Measurements from ENCODE around the gene SRSF1.
"Not testable (repeated sequence)": the region's sequence is repeated elsewhere in the genome, so short reads cannot be mapped to it uniquely, and the experiment has no call there.

Gene SRSF1

DNA sequence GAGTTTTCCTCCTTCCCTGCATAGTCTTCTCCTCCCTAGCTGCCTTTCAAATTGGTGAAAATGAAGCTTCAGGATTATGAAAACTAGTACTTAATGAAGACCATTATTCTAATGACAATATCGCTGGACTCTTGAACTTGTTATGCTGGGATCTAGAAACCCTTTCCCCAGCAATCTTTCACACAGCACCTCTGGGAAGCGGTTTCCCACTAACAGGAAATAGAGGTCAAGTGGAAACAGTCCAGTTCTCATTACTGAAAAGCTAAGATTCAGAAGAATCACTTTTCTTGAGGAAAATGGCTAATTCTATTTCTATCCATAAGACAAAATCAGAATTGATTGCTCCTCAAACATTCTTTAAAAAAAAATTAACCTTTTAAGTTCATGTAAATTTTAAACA lies 17.0 kb downstream of the SRSF1 start:
- DNase-seq (ENCODE audit: low spot score), result no peak

DNA sequence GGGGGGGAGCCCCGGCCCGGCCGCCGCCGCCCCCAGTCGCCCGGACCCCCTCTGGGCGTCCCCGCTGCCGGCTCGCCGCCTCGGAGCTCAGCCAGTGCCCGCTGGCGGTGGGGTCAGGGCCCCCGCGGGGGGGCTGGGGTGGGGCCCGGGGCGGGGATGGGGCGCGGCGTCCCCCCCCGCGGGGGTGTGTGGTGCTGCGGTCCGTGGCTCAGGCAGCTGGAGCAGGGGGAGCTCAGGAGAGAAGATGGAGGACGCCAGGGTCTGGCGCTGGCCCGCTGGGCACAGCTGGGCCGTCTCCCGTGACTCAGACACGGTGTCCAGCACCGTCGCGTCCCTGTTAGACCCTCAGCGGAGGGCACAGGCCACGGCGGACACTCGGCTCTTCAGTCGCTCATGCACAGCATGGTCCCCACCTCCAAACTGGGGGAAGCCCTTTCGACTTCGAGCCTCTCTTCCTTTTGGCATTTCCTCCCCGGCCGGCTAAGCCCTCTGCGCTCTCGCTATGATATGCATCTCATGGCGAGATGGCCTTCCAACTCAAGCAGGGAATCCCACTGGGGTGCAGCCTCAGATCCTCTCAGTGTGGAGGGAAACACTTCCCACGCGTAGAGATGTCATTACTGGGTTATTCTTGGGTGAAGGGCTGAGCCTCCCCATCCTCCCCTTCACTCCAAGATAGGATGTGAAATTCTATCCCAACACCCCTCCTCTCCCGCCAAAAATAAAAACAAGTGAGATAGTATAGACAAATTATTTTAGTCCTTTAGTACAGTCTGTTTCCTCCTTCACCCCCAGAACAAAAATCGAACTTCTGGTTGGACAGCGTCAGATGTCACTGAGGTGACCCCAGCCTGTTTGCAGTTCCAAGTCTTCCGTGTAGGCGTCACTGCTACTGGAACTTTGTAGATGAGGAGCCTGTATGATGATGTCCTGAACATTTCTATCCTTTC lies 18.5 kb downstream of the SRSF1 start:
- DNase-seq (ENCODE audit: low spot score), result peak; percentile 69

DNA sequence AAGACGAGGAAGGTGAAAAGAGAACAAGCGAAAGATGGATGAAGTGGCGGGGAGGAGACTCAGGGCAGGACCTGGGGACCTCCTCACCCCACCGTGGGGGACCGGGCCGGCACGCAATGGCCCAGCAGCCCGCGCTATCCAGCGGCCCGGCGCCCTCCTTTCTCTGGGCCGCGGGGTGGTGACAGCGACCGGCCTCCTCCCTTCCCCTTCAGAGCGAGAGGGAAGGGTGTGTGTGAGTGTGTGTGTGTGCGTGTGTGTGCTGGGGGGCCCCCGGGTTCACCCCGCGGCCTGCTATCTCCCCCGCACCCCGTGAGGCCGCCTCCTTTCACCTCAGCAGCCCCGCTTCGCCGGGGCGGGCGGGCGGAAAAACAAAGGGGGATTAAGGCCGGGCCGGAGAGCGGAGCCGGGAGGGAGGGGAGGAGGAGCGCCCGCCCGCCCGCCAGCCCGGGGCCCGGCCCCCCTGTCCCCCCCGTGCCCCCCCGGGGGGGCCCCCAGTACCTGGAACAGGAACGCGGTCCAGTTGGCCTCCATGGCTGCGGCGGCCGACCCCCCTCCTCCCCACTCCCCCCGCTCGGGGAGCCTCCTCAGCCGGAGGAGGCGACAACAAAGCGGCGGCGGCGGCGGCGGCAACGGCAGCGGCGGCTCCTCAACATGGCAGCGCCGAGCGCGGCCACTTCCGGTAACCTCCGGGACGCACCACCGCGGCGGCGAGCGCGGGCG lies 19.3 kb downstream of the SRSF1 start, which contains the start of gene VEZF1:
Gene VEZF1 (minus strand): TSS at position 674 of the 720 bp plus-strand sequence. CDS start 143 bp downstream, at position 531.
- DNase-seq (ENCODE audit: low spot score), result peak; percentile 63

DNA sequence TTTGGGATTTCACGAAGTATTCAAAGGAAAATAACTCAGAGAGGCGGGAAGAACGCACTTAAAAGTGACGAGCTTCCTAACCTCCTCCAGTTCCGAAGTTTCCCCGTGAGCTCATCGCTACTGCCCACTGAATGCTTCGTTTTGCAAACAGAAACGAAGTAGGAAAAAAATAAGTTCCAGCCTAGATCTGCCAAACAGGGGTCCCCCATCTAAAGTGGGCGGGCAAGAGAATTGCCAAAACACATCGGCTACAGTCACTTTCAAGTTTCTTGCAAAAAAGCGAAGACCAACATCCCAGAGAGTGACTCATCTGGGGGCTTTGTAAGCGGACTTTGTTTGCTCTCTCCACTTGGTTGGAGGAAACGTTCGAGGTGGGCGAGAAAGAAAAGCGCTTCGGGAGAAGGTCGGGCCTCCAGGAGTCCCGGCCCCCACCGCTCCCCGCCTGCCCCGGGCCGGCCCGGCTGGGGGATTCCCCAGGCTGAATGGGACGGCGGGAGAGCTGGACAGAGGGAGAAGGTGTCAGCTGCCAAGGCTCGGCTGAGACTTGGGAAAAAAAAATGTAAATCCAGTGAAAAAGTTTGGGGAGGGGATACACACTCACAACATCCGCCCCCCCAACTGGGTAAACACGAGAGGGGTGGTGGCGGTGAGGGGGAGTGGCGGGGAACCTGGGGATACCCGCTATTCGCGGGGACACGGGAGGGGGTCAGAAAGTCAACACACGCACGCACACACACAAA lies 20.0 kb downstream of the SRSF1 start:
- peak; percentile 70 for DNase-seq (ENCODE audit: low spot score)

DNA sequence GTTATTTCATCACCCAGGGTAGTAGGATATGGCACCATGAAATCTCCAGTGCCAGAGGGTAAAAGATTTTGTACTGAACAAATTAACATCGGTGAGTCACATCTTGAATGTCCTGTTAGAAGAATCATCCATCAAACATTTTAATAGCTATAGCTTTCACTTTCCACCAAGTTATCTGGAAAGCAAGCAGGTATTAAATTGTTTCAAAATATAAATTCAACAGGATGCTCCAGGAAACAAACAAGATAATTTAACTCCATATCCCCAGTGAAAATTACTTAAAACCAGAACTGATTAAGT lies 21.4 kb downstream of the SRSF1 start:
- DNase-seq (ENCODE audit: low spot score), result no peak

DNA sequence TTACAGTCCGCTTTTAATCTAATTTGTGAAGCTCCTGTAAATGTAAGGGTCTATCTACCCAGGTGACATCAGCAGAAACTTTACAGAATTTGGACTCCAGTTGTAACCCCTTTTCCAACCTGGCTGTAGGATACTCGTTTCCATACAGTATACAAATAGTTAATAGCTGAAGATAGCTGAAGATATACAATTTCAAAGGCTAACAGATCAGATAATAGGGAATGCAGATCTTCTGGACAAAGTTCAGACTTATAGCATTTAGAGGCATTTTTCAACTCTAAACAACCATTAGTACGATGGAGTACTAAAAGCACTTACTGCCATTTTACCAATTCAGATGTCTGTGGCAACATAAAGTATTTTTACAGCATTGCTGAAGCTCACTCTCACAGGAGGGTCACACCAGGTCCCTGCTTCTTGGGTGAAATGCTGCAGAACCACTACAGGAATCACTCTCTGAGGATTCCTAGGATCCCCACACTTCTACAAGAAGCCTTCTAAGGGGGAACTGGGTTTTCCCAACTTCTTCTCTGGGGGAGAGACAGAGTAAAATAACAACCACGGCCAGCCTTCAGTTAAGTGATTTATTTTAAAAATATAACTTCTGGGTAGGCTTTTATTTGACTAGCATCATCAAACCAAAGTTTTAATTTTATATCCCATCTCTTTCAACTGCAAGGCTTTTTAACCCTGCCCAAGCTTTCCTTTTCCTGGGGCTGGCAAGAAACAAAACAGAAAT lies 21.9 kb downstream of the SRSF1 start:
- peak; percentile 35 for DNase-seq (ENCODE audit: low spot score)

DNA sequence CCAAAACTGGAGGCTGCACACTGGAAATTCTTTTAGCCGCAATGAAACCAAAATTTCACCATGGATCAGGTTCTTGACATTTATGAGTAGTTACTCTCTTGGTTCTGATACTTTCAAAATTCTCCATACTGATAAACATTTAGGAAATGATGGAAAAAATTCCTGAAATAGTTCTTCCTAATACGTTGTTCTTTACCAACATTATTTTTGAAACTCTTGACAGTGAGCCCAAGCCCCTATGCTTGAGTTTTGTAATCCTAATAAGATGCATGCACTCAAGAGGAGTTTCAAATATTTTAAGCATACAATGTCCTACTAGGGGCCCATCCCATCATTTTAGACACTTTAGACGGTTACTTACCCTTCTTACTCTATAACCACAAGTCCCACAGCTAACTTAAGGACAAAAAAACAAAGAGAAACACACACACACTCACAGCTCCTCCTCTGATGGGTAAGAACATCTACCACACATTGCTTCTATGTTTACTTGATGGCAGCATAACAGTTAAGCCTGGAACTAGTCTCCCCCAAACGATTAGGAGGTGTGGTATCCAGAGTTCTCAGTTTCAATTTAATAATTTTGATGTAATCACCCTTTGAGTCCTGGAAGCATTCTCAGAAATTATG lies 22.7 kb downstream of the SRSF1 start:
- peak; percentile 55 for DNase-seq (ENCODE audit: low spot score)

DNA sequence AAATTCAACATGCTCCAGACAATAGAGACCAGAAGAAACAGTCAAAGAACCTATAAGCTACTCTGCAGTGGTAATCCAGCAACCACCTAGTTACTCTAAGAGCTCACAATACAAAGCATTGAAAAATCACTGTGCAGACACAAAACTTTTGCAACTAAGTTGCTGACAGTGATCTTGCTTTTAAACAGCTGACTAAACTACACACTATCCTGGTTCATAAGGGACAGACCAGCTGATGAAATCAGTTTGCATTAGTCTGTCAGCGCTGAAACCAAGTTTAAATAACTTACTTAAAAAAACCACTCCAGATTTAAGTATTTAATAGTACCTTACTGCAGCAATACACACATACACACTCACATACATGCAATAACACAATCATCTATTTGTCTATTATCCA lies 23.6 kb downstream of the SRSF1 start:
- DNase-seq (ENCODE audit: low spot score), result peak; percentile 36

DNA sequence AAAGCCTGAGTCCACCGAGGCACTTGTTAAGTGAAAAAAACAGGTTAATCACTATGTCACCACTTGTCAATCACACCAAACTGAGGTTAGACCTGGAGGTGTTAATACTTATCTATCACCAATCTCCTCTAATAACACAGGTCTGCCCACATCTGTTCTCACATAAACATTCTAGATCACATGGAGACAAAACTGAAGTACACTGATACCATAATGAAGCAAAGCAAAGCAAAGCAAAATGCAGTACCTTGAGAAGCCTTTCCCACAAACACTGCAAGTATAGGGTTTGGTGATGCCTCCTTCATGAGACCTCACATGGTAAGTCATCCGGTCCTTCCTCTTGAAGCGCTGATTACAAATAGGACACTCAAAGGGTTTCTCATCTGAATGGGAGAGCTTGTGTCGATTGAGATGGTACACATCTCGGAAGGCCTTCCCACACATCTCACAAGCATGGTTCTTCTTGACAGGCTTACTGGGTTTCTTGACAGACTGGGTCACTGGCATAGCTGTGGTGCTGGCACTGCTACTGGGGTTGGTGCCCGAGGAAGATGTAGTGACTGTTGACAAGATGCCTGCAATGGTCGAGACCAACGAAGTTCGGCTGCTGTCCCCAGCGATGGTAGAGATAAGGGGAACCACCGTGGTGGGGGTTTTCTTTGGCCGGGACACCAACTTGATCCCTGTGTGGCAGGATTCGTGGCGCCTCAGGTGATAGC lies 24.4 kb downstream of the SRSF1 start:
- peak; percentile 41 for DNase-seq (ENCODE audit: low spot score)

DNA sequence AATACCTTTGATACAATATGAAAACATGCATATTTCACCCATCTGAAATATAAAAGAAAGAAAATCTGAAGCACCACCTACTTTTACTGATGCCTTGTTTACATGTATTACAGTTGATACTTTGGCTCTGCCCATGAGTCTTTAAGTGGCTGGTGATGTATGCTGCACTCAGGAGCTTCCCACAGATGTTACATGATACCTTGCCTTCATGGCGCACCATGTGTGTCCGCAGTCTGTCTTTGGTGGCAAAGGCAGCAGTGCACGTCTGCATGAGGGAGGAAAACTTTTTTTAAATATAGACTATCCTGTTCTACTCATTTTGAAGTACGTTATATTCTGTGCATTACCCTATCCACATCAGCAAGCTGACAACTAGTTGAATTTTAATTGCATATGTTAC lies 26.5 kb downstream of the SRSF1 start:
- DNase-seq (ENCODE audit: low spot score), result no peak

DNA sequence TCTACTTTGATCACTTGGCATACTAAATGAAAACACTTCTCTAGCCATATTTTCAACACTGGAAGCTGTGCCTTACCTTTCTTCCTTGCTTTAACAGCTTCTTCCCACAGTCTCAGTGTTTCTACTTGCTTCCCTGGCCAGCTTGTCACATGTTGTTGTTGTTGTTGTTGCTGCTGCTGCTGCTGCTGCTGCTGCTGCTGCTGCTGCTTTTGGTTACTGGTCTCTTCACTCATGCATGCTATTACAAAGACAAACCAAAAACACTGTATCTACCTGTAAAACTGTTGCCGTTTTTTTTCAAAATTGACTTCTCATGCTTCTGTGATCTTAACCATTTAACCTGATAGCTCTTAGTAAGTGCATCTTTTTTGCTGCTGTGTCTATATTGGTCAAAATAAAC lies 28.0 kb downstream of the SRSF1 start:
- no peak for DNase-seq (ENCODE audit: low spot score)

DNA sequence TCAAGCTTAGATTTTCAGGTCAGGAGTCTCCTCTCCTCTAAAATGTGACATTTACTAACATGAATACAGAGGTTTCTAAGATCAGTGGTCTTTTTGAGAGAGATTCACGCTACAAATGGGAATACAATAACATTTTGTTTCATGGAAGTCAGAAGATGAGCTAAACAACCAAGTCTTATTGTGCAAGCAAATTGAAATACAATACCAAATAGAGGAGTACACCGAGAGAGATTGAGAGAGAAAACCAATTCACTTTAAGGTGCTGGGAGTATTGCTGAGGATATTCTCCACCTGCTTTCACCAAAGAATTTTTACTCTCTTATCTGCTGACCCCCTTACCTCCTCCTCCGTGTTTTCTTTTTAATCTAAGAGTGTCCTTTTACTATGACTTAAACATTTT lies 30.5 kb downstream of the SRSF1 start:
- DNase-seq (ENCODE audit: low spot score), result peak; percentile 96

DNA sequence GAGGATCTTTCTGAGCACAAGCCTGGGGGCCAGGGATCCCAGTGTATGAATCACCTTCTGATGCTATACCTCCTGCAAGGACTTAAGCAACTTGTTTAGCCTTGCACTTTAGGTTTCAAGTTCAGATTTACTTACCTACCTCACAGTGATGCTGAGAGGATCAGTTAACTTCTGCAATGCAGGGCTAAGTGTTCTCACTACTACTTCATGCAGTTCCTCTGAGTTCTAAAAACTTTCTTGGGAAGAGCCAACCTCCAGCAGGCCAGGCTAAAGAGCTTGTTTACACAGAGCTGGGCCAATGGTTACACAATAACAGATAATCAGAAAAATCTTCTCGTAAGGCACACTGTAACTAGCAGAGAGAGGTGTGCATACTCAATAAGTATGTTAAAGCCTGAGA lies 32.0 kb downstream of the SRSF1 start:
- DNase-seq (ENCODE audit: low spot score), result no peak

DNA sequence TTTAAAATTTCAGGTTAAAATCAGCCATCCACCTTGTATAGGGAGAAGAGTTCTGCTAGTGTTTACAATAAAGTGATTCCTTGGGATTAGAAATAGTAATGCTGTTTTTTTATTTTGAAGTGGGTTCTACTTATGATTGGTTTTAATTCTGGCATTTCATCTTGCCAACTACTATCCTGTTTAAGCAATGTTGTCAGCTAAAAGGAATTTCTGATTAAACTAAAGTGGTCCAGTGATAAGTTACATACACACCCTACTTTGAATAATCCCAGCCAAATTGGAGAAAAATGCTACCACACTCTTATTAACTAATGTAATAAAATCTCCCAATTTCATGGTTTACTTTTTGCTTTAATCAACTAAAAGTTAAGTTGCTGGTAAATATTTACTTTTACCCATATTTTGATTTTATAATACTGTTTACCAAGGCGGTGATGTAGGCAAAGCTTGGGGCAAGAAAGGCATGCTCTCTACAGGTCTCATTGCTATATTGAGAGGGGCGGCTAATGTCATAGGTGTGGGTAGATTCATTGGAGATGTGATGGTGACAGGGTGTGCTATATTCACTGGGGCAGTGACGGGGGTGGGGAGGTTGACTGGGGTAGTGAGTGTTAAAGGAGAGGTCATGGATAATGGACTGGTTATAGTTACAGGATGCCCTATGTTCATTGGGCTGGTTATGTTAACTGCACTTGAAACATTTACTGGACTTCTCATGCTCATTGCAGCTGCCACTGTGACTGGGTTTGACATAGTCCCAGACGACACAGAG lies 32.8 kb downstream of the SRSF1 start:
- DNase-seq (ENCODE audit: low spot score), result not testable (repeated sequence)

DNA sequence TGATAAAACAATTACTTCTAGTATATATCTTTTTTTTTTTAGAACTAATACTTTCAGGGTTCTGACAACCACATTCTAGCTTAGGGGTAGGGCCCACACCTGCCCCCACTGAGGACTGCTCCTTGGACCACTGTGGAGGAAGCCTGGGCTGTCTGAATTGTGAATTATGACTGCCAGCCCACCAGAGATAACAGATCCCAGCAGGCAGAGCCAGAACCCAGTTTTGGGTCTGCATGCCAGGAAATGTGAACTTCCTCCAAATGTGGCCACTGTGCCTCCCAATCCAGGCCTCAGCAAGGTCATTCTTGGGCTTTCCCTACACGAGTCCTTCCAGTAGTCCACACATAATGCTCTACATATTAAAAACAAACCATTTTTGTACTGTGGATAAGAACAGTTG lies 34.9 kb downstream of the SRSF1 start:
- DNase-seq (ENCODE audit: low spot score), result no peak

DNA sequence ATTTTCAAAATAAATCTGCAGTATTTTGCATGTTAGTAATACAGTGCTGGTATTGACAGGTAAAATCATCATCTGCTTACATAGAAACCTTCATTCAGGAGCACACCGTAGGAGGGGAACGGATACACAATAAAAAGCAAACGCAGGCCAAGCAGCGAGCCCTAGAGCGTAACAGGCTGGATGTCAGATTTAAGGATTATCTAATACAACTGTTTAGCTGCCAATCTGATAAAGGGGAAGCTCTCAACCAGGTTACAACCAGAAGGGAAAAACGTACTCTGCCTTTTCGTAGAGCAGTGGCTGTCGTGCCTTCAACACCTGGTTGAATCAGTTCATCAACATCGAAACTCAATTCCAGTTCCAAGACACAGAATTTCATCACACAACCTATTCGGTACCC lies 35.5 kb downstream of the SRSF1 start:
- no peak for DNase-seq (ENCODE audit: low spot score)

DNA sequence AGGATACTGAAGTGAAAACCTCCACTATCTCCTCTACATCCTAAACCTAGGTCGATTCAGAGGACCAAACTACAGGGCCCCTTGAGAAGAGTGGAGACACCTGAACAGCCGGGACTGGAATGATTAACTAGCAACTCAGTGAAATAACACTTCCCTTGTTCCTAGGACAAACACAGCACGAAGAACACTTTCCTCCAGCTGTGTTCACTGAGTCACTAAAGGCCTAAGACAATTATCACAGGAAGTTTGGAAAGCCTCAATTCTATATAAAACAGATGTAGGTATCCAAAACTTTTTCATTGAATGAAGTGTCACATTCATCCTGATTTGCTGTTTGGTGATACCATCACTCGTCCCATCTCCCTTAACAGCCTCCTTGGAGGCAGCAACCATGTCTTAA lies 36.3 kb downstream of the SRSF1 start:
- no peak for DNase-seq (ENCODE audit: low spot score)

DNA sequence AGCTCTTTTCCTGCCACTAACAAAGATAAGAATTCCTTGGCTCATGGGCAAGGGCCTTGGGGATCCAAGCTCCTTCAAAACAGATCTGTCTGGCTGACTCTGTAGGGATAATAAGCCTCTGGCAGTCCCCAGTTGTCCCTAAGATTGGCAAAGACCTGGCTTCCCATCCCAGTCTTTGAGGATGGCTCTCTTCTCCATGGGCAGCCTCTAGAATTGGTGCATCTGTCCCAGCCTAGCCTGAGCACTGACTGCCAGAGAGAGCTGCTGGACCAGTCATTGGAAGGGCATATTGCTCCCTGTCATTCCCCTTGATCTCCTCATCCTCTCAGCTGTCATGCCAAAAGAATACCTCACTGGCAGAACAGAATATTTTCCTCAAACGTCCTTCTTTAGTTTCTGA lies 38.6 kb downstream of the SRSF1 start:
- no peak for DNase-seq (ENCODE audit: low spot score)

DNA sequence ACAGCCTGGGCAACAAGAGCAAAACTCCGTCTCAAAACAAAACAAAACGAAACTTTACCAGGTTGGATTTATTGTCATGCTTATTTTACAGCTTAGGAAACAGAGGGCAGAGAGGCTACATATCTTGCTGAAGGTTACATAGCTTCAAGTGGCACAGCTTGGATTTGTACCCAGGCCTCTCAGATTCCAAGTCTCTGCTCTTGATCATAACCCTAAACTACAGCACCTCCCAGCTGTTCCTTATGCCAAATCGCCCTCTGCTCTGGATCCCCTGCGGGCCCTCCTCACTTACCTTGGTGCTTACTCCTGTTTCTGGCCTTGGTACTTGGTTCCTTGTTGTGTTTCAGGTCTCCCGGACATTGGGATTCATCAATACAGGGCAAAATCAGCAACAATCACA lies 40.2 kb downstream of the SRSF1 start:
- DNase-seq (ENCODE audit: low spot score), result no peak

DNA sequence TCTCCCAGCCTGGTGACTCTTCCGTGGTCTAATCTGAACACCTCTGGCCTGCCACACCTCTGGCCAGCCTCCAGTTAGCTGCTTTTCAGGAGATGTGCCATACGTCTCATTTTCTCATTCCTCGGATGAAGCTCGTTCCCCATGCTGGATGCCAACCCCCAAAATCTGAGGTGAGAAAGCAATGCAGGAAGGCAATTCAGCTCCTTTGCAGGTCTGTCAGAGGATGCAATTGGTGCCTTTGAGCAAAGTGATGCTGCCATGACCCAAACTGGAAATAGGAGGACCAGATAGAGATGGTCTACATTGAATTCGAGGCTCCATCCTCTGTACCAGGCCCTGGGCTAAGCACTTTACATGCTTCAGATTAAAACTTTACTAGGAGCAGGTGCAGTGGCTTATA lies 40.8 kb downstream of the SRSF1 start:
- no peak for DNase-seq (ENCODE audit: low spot score)

Measured in pons (tissue), 1 donor.